GM18511 (cell line): ENCODE data around the gene SYCE3.
"Not testable (repeated sequence)": the region's sequence is repeated elsewhere in the genome, so short reads cannot be mapped to it uniquely, and the experiment has no call there.

Source experiments
- ATAC-seq: cut with Tn5 transposase; IDR thresholded peaks from one replicate; pipeline ENCODE4 v1.9.1; 2021; ENCODE audit warnings: mild to moderate bottlenecking, moderate library complexity; ENCODE audit not compliant: unreplicated experiment

SYCE3 gene

DNA sequence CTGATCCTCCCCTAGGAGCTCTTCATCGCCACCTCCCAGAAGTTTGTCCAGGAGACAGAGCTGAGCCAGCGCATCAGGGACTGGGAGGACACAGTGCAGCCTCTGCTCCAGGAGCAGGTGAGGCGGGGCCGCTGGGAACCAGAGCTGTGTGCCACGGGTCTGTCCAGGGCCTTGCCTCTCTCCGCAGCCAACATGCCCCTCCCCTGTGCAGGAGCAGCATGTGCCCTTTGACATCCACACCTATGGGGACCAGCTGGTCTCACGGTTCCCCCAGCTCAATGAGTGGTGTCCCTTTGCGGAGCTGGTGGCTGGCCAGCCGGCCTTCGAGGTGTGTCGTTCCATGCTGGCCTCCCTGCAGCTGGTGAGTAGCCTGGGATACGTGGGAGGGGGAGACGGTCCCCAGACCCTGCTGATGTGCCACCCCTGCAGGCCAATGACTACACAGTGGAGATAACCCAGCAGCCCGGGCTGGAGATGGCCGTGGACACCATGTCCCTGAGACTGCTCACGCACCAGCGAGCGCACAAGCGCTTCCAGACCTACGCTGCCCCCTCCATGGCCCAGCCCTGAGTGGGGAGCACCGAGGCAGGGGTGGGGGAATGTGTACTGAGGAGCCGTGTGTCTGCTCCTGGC is 39.8 kb downstream of the SYCE3 start:
- ATAC-seq = no peak

GRCh38 chr22:50522208-50522805 is 40.4 kb downstream of the SYCE3 start:
- ATAC-seq = no peak

DNA sequence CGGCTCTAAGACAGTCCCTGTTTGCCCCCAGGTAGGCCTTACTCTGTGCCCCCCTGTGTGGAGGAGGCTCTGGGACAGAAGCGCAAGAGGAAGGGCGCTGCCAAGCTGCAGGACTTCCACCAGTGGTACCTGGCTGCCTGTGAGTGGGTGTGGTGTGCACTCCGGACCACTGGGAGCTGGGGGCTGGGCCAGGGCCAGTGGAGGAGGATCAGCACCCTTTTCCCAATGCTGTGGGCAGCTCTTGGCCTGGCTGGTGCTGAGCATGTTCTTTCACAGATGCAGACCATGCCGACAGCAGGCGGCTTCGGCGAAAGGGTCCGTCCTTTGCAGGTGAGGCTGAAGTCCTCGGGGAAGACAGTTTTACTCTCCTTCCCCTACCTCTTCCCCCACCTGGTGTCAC is 41.0 kb downstream of the SYCE3 start:
- no peak for ATAC-seq

- ATAC-seq = no peak
Measured at GRCh38 chr22:50520826-50521453, 41.8 kb downstream of the SYCE3 start.

DNA sequence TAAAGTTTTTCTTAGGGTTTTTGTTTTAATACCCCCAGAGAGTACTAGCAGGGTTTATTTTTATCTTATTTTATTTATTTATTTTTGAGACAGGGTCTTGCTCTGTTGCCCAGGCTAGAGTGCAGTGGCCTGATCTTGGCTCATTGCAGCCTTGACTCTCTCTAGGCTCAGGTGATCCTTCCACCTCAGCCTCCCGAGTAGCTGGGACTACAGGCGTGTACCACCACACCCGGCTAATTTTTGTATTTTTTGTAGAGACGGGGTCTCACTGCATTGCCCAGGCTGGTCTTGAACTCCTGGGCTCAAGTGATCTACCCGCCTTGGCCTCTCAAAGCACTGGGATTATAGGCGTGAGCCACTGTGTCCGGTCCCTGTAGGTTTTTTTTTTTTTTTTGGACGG is 42.5 kb downstream of the SYCE3 start:
- ATAC-seq = not testable (repeated sequence)

DNA sequence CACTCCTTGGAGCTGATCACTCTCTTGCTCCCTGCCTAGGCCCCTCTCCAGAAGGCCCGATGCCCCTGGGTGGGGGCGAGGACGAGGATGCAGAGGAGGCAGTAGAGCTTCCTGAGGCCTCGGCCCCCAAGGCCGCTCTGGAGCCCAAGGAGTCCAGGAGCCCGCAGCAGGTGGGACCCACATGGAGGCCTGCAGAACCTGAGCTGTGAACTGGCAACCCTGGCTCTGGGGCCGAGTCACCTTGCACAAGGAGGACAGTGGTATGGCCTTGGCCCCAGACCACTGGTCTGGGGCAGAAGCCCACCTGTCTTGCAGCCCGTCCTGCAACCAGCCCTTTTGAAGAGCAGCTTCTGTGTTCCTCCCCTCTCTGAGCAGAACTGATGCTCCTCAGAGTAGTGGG is 43.6 kb downstream of the SYCE3 start:
- ATAC-seq = no peak

- no peak for ATAC-seq
Measured at GRCh38 chr22:50518606-50519005, 44.1 kb downstream of the SYCE3 start.

GRCh38 chr22:50517495-50518260 is 45.0 kb downstream of the SYCE3 start:
- ATAC-seq = no peak

GRCh38 chr22:50516891-50517290 is 45.8 kb downstream of the SYCE3 start:
- no peak for ATAC-seq

GRCh38 chr22:50516068-50516467 is 46.7 kb downstream of the SYCE3 start:
- no peak for ATAC-seq

GRCh38 chr22:50513175-50513574 is 49.5 kb downstream of the SYCE3 start:
- no peak for ATAC-seq

DNA sequence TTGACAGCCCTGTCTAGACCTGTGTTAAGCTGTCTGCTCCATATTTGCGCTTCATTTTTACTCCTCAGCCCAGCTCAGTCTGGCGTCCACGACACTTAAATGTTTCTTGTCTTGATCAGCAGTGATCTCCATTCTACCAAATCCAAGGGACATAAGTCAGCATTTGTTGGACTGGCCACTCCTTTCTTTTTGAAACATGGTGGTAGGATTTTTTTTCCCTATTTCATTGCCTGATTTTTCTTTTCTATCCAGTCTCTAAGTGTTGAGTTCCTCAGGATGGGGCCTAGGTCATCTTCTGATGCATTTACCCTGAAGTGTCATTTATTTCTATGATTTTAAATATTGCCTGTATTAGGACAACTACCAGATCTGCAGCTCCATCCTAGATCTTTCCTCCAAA is 53.8 kb downstream of the SYCE3 start:
- no peak for ATAC-seq

GRCh38 chr22:50507991-50508884 is 54.5 kb downstream of the SYCE3 start, which contains the start of gene NCAPH2:
NCAPH2 (plus strand) TSS chr22:50508224; CDS start chr22:50508338, 114 bp downstream.
- peak; percentile 71 for ATAC-seq

DNA sequence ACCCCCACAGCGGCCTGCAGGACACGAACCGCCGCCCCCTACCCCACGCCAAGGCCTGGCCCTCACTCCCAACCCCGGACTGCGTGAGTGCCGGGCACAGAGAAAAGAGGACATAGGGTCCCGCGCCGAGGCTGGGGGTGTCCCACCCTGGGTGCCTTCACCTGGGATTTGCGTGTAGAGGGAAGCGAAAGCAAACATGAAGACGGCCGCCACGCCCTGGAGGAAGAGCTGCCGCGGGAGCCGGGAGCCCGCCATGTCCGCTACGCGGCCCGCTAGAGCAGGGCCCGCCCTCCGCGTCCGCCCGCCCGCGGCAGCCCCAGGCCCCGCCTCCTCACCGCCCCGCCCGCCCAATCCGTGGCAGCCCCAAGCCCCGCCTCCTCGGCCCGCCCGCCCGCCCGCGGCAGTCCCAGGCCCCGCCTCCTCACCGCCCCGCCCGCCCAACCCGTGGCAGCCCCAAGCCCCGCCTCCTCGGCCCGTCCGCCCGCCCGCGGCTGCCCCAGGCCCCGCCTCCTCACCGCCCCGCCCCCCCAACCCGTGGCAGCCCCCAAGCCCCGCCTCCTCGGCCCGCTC is 55.2 kb downstream of the SYCE3 start, which contains the start of gene LMF2:
Gene LMF2 (minus strand): TSS at position 282 of the 570 bp plus-strand sequence. CDS start 27 bp downstream, at position 255.
- peak; percentile 63 for ATAC-seq

DNA sequence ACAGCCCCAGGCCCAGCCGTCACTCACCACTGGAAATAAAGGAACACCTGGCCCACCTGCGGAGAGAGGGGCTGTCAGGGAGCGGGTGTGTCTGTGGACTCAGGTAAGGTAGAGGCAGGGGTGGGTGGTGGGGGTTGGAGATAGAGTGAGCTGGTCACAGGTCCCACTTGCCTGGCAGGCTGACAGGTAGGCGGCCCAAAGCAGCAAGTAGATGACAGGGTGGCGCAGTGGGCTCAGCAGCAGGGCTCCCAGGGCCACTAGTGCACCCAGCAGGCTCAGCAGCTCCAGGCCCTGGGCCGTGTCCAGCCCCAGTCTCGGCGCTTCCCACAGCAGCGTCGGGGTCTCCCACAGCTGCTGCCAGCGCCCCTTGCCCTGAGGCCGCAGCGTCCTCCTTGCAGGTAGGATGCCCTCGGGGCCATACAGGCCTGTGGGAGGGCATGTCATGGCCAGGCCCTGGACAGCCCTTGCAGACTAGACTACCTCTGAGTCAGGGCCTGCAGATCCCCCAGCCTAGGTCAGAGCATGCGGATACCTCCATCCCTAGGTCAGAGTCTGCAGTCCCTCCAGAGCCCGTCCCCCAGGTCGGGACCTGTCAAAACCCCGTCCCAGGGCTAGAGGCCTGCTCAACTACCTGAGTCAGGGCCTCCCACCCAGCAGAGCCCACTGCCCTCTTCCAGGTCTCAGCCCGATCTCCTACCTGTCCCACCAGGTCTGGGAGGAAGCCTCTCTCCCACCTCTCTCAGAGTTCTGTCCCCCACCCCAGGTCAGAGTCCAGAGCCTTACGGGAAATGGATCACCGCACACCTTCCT is 55.9 kb downstream of the SYCE3 start:
- no peak for ATAC-seq

DNA sequence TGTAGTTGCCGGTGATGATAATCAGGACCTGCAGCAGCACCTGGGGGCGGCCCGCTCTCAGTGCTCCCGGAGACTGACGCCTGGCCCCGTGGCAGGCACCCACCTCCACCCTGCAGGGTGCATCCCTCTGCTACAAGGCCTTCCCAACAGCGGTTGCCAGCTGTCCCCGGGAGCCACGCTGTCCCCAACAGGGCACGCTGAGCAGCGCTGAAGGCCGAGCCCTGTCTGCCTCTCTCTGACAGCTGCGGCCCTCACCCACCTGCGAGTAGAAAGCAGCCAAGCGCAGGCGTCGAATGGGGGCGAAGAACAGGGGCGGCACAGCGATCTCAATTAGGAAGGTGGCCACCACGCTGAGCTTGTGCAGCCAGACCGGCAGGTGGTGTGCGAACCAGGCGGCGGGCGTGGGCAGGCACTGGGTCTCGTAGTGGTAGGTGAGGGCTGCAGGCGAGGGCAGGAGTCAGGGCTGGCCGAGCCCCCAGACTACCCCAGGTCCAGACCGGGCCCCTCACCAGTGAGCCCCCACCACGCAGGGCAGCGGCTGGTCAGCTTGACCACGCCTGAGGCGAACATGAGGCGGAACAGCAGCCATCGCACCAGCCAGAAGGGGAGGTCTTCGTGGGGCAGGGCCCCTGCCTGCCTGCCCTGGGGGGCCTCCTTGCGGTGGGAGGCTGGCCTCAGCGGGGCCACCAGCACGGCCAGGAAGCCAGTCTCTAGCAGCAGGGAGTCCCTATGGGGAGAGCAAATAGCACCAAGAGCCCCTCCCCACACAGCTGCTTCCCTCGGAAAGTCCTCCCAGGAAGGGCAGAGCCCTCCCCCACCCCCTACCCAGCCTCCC is 56.7 kb downstream of the SYCE3 start:
- ATAC-seq = no peak

GRCh38 chr22:50505276-50505775 is 57.4 kb downstream of the SYCE3 start:
- no peak for ATAC-seq
